Stimulated activated CD4-positive, alpha-beta T cell treated with anti-CD3 and anti-CD28 coated beads, TNF-alpha, amount 100 ng/mL, for 1 hour (primary cell): ENCODE results near the gene LDLRAD2.

Source experiments
- DNase-seq, 3 donors: peaks; one replicate each; pipeline ENCODE4 v3.0.0-alpha.2; 2020; ENCODE audit warnings: low read depth in 3 of 3, low spot score in 1 of 3

Gene LDLRAD2

DNA sequence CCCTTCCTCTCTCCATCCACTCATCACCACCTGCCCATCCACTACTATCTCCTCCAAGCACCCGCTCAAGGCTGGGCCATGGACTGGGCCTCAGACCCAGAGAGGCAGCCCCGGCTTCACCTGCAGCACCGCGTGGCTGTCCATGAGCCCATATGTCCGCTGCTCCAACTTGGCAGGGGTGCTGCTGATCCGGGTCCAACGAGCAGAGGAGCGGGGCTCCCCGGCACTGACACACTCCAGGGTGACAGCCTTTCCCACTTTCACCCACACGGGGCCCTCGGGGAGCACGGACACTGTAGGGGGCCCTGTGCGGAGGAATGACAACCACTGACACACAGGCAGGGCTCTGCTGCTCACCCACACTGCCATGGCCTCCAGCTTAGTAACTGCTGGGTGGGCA is 28.9 kb downstream of the LDLRAD2 start:
- no peak for DNase-seq

DNA sequence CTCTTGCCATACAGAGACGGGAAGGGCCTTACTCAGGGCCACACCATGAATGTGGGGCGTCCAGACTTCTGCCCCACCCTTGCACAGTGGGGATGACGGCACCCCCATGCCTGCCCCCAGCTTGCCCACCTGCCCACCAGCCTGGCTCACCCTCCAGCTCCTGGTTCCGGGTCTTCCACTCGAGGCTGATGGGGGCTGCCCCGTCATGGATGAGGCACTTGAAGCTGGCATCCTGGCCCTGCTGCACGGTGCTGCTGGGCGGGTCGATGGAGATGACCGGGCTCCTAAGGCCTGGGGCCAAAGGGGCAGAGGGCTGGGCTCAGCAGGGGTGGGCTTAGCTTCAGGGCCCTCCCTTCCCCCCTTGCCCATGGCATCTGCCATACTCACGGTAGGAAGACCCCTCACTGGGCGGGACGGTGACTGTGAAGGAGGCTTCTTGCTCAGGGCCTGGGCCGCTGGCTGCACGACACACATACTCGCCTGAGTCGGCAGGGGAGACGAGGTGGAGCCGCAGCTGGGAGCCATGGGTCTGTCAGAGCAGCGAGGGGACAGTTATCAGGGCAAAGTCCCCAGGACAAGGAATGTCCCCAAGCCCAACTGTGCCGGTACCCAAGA is 29.9 kb downstream of the LDLRAD2 start:
- DNase-seq: no peak

DNA sequence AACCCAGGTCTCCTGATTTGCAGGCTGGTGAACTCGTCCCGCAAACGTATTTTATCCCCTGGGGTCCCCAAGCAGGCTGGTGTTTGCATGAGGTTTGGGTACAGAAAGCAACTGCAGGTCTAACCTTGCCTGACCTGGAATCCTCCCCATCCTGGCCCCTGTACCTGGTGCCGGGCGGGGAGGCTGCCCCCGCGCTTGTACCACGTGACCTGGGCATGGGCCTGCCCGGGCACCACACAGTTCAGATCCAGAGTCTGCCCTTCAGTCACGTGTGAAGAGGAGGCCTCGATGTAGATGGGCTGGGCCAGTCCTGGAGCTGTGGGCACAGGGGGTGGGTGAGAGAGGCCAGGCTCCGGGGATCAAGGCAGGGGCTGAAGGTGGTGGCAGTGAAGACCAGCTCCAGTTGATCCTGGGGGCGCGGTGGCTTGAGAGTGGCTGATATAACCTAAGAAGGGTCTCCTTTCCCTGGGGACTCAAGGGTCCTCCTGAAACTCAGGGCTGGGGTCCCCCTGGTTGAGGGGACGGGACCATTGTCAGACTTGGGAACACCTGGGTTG is 30.6 kb downstream of the LDLRAD2 start:
- no peak for DNase-seq

DNA sequence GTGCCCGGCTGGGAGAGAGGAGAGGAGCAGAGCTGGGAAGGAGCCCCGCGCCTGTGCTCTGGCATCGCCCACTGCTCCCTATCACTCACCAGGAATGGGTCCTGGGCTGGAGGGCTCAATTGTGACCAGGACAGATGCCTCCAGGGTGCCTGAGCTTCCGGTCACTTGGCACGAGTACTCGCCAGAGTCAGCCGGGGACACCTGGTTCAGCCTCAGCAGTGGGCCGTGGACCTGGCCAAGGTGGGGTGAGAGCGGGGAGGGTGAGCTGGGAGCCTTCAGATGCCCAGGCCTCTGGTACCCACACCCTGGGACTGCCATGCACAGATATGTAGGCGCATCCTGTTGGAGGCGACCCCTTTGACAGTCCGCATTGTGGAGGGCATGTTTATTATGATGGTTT is 31.1 kb downstream of the LDLRAD2 start:
- no peak for DNase-seq

DNA sequence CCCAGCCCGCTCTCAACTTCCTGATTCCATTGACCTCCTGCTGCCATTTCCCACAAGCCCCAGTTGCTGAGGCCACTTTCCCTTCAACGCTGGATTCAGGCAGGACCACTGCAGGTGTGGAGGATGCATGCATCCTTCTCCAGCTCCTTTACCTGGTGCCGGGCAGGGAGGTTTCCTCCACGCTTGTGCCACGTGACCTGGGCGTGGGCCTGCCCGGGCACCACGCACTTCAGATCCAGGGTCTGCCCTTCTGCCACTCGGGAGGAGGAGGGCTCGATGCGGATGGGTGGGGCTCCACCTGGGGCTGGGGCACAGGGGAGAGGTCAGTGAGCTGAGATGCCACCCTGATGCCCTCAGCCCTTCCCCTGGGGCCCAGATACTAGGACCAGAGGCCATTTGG is 31.9 kb downstream of the LDLRAD2 start:
- no peak for DNase-seq

DNA sequence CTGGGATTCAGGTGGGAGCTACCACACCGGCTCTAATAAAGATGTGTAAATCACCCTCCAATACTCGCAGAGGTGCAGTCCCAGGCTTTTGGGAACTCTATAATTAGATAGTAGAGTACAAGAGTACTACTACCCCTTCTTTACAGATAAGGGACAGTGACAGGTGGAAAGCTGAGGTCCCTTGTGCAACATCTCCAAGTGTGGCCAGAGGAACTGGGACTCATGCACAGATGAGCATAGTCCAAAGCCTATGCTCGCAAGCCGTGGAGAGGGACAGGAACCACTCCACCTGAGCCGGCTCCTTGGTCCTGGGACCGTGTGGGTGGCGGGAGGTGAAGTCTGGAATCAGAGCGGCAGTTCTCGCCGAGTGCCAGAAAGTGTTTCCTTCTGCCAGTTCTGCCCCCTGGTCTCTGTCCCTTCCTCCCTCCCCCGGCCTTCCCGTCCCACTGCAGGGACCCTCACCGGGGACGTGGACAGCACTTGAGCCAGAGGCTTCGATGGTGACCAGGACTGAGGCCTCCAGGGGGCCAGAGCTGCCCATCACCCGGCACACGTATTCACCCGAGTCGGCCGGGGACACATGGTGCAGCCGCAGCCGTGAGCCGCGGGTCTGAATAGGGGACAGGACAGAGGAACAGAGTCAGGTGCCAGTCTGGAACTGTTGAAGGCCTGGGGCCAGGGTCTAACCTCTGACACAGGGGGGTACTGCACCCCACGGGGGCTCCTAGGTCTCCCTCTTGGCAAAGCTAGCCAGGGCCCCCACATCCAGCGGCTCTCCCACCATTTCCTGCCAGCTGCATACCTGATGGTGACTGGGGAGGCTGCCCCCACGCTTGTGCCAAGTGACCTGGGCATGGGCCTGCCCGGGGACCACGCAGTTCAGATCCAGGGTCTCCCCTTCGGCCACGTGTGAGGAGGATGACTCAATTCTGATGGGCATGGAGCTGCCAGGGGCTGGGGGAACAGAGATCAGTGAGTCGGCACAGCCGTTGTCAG is 33.9 kb downstream of the LDLRAD2 start:
- no peak for DNase-seq

DNA sequence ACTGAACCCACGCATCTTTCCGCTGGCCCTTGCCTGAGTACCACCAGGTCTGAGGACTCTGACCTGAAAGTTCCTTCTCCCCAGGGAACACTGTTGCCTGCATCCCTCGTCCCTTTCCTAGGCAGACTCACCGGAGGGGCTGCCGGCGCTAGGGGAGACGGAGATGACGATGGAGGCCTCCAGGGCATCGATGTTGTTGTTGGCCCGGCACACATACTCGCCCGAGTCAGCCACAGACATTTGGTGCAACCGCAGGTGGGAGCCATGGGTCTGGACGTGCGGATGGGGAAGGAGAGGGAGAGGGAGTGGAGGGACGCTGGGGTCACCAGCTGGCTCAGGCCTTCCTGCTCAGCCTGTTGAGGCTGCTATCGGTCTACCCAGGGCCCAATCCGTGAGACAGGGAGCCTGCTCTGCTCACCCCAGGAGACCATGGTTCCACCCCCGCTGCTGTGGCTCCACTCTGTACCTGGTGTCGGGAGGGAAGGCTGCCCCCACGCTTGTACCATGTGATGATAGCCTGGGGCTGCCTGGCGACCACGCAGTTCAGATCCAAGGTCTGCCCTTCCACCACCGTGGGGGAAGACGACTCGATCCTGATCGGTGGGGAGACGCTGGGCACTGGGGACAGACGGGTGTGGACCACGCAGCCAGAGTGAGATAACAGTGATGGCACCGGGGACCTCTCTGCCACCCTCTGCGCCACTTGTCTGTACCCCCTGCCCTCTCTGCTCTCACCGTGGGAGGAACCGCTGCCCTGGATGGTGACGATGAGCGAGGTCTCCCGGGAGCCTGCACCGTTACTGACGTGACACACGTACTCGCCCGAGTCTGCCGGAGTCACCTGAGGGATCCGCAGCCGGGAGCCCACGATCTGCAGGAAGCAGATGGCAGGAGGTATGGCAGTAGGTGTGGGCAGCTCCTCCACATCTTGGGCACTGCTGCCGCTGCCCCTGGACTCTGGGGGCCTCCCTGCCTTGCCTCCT is 35.4 kb downstream of the LDLRAD2 start:
- DNase-seq: no peak

DNA sequence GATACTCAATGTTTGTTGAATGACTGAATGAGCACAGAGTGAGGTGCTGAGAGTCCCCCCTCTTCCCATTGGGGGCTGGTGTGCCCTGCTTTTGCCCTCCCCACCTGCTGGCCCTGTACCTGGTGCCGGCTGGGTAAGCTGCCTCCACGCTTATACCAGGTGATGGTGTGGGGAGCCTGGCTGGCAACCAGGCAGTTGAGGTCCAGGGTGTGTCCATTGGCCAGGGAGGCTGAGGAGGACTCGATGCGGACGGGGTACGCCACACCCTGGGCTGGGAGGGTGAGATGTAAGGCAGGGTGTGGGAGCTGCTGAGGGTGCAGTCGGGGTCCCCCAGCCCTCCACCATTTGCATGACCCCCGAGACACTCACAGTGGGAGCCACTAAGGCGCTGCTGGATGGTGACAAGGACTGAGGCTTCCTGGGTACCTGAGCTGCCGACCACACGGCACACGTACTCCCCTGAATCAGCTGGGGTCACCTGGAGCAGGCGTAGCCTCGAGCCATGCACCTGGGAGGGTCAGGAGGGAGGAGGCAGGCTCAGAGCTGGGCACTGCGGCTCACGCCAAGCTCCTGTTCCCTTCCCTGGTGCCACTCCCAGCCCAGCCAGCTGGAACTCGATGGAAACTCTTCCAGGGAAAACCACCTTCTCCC is 36.6 kb downstream of the LDLRAD2 start:
- no peak for DNase-seq

DNA sequence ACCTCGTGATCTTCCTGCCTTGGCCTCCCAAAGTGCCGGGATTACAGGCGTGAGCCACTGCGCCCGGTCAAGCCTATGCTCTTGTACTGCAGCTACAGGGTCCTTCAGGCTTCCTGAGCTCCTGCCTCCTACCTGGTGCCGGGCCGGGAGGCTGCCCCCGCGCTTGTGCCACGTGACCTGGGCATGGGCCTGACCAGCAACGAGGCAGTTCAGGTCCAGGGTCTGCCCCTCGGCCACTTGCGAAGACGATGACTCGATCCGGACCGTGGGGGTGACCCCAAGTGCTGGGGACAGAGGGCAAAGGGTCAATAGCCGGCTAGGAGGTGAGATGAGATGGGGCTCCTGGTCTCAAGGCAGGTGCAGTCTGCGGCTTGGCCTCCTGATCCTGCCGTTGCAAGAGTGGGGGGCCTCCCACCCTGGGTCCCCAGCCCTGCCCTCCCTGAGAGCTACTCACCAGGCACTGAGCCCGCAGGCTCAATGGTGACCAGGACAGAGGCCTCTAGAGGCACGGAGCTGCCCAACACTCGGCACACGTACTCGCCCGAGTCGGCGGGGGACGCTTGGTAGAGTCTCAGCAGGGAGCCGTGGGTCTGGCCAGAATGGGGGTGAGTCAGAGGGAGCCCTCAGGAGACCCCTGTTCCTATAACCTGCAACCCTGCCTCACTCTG is 38.0 kb downstream of the LDLRAD2 start:
- DNase-seq: no peak

DNA sequence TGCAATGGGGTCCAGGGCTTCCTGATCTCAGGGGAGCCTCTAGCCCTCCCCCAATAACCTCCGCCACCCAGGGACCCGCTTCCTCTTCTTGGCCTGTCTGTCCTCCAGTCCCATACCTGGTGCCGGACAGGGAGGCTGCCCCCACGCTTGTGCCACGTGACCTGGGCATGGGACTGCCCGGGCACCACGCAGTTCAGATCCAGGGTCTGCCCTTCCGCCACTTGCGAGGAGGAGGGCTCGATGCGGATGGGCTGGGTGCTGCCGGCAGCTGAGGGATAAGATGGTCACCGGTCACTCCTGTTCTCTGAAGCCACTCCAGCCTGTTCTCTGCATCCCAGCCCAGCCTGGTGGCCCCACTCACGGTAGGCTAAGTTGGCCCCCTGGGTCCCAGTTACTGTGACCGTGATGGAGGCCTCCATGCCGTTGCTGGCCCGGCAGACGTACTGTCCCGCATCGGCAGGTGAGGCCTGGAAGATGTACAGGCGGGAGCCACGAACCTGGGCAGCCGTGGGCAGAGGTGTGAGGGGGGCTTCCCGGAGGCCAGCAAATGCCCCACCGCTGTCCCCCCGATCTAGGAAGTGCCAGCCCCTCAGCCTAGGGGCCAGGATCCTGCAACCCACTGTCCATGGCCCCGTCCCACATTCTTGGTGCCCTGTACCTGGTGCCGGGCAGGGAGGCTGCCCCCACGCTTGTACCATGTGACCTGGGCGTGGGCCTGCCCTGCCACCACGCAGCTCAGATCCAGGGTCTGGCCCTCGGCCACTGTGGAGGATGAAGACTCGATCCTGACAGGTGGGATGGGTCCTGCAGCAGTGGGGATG is 39.6 kb downstream of the LDLRAD2 start:
- DNase-seq: no peak

DNA sequence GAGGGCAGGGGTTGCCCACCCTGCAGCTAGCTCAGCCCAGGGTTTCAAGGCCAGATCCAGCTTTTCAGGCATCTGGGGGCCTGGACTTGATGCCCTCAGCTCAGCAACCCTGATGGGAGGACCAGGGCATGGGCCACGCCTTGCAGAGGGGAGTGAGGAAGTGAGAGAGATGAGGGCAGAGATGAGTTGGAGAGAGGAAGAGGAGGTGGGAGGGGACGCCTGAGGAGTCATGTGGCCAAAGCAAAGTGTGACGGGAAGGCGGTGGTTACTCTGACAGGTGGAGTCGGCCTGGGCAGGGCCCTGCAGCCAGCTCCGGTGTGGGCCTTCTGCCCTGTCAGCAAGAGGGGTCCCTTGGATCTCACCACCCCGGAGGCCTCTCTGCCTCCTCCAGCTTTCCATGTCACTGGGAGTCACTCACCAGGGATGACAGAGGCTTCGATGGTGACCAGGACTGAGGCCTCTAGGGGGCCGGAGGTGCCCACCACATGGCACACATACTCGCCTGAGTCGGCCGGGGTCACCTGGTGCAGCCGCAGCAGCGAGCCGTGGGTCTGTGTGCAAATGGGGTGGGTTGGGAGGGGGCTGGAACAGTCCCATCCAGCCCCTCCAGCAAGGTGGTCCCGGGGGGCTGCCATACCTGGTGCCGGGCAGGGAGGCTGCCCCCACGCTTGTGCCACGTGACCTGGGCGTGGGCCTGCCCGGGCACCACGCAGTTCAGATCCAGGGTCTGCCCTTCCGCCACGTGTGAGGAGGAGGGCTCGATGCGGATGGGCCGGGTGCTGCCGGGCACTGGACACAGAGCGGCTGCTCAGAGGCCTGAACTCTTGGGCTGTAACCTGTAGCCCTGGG is 40.4 kb downstream of the LDLRAD2 start:
- DNase-seq: no peak

DNA sequence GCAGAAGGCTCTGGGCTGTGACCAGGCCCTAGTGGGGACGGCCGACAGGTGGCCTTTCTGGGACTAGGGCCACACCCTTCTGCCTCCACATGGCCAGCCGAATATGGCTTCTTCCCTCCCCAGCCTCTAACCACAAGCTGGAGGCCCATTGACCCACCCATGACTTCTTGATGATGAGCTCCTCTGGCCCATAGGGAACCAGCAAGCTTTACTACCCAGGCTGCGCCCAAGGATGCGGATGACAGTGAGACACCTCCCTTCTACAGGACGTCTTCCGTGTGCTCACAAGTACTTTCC is 41.0 kb downstream of the LDLRAD2 start:
- DNase-seq: no peak

DNA sequence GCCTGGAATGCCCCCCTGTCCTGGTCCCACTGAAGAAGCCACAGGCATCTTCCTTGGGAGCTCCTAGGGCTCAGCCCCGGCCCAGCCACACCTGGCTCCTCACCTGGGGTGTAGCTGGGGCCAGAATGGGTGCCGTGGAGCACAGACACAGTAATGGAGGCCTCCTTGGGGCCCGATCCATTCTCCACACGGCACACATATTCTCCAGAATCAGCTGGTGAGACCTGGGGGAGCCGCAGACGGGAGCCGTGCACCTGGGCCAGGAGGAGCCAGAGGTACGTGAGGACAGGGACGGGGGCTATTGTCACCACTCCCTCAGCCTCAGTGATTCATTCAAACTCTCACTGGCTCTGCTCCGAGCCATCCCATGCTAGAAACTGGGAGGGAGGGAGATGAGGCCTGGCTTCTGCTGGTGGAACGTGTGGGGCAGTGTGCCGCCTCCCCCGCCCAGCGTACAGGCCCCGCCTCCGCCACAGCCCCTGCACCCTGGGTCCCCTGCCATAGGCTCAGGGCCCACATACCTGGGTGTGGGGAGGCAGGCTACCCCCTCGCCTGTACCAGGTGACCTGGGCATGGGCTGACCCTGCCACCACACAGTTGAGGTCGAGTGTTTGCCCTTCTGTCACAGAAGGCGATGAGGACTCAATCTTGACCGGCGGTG is 42.2 kb downstream of the LDLRAD2 start:
- no peak for DNase-seq

DNA sequence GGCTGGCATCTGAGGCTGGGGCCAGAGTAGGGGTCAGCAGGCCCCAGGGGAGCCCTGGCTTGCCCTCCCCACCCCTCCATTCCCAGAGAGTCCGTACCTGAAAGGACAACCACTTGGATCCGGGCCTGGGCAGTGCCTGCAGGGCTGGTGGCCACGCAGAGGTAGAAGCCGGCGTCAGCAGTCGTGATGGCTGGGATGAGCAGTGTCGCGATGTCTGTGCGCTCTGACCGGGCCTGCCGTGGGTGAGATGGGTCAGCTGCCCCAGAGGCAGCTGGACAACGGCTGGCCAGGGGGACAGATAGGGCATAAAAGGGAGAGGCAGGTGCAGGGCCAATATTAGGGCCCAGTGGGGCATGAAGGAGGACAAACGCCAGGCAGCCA is 42.7 kb downstream of the LDLRAD2 start:
- DNase-seq: no peak

DNA sequence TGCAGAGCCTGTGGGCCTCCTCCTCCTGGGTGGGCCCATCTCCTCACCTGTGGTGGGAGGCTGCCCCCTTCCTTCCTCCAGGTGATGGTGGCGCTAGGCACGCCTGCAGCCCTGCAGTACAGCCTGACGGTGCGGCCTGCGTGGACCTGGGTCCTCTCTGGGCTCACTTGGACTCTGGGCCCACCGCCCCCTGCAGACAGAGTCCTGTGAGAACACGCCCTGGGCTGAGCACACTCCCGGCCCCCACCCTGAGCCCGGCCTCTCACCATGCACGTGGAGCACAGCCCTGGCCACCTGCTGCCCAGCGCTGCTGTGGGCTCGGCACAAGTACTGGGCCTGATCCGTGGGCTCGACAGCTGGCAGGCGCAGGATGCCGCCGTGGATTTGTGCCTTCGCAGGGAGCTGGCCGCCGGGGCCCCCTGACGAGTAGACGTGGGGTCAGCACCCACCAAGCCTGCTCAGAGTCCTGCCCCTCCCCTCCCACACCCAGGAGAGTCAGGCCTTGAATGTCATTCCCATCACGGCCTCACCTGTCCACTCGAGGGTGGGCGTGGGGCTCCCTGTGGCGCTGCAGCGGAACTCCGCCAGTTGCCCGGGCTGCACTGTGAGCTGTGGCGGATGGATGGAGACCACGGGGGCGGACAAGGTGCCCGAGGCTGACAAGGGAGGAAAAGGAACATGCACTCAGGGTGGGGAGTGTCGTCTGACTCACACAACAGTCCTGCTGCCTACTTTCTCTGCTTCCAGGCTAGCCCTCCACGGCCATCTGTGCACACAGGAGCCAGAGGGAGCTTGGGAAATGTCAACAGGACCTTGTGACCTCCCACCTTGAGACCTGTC is 43.4 kb downstream of the LDLRAD2 start:
- no peak for DNase-seq

DNA sequence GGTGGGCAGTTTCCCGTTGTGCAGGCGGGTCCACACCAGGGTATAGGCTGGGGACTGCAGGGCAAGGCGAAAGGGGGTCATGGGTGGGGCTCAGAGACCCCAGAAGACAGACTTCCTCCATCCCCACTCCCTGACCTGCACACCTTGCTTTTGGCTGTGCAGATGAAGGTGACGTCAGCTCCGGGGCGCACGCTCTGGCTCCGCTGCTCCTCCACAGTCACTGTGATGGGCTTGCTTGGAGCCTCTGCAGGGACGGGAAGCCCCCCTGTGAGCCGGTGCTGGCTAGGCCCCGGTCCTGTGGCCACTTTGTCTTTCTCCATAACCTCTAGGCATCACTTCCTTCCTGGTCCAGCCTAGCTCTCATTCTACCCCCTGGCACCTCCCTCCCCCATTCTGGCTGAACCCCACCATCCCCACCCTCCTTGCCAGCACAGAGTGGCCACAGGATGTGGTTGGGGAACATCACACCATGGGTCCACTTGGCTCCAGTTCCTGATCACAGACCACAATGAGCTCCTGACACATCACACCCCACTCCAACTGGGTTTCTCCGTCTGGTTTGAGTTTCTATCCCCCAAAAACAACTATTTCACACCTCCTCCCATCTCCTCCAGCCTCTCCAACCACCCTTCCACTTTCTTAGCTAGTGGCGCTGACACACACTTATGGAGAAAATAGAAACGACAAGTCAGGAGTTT is 45.2 kb downstream of the LDLRAD2 start:
- DNase-seq: no peak
